ENCODE data around the gene NALCN. TPM values are rescaled to one million over a fixed set of nuclear protein-coding genes. Genes with fewer than 3 reads are reported as not detected.

Gene NALCN
- total RNA-seq, 2 experiments from 2014 or later: not detected

DNA sequence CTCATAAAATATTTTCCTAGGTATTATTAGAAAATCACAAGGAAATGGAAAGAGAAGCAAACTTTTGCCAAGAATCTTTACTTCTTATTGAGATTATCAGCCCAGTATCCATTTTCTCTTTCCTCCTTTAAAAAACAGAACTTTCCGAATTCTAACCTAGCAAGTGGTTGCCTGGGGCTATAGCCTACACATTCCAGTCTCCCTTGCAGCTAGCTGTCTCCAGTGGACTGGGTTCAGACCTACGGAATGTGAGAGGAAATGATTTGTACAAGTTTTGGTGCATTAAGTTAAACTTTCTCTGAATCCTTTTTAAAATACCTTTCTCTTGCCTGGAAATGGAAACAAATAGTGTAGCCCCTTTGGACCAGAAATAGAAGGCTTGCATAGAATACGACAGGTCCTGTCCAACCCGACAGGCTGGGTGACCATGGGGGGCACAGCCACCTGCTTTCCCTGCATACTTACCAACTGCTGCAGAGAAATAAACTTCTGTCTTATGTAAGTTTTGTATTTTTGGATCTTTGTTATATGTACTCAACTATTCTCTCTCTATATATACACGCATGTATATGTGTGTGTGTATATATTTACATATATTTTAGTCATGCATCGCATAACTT, 185.9 kb downstream of the NALCN start:
- intact Hi-C loops (cut with DNase I, micrococcal nuclease): no loop called here
- TF ChIP-seq, protein P1, sequence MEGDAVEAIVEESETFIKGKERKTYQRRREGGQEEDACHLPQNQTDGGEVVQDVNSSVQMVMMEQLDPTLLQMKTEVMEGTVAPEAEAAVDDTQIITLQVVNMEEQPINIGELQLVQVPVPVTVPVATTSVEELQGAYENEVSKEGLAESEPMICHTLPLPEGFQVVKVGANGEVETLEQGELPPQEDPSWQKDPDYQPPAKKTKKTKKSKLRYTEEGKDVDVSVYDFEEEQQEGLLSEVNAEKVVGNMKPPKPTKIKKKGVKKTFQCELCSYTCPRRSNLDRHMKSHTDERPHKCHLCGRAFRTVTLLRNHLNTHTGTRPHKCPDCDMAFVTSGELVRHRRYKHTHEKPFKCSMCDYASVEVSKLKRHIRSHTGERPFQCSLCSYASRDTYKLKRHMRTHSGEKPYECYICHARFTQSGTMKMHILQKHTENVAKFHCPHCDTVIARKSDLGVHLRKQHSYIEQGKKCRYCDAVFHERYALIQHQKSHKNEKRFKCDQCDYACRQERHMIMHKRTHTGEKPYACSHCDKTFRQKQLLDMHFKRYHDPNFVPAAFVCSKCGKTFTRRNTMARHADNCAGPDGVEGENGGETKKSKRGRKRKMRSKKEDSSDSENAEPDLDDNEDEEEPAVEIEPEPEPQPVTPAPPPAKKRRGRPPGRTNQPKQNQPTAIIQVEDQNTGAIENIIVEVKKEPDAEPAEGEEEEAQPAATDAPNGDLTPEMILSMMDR (IDR thresholded peaks at IDR 0.05): no peak
- Mint-ChIP-seq H3K27ac (no peak overlapping the region), H3K4me1 (ENCODE audit: low read depth) (no peaks in the 10 kb centered on the region), H3K9me3 (peaks cover 3% of the 10 kb centered on the region), H3K36me3 (ENCODE audit: low read depth) (no peaks in the 10 kb centered on the region), H3K4me3 (no peak overlapping the region), H3K27me3 (peaks cover 6% of the 10 kb centered on the region)
- ATAC-seq (ENCODE audit: poor library complexity): no peak
- H3K27ac ChIP-seq (ENCODE audit: low read depth in 1 of 2, low read length in 2 of 2): no peak overlapping the region
- no peaks in the 10 kb centered on the region for H3K36me3 ChIP-seq (ENCODE audit: insufficient read depth, low read length)
- peaks cover 0 to 6% of the 10 kb centered on the region in 2 experiments for H3K9me3 ChIP-seq (ENCODE audit: control insufficient read depth in 1 of 2, insufficient read depth in 1 of 2, low read length in 2 of 2)
- no peaks in the 10 kb centered on the region for H3K27me3 ChIP-seq (ENCODE audit: control insufficient read depth in 1 of 2, insufficient read depth in 2 of 2, low read length in 2 of 2)
- ChIA-PET POLR2A (no interaction called here), CTCF (no interaction called here)
- DNase-seq: no peak
- no peak overlapping the region for H3K4me3 ChIP-seq (ENCODE audit: low read length)
- no peaks in the 10 kb centered on the region for H3K4me1 ChIP-seq (ENCODE audit: insufficient read depth, low read length)

DNA sequence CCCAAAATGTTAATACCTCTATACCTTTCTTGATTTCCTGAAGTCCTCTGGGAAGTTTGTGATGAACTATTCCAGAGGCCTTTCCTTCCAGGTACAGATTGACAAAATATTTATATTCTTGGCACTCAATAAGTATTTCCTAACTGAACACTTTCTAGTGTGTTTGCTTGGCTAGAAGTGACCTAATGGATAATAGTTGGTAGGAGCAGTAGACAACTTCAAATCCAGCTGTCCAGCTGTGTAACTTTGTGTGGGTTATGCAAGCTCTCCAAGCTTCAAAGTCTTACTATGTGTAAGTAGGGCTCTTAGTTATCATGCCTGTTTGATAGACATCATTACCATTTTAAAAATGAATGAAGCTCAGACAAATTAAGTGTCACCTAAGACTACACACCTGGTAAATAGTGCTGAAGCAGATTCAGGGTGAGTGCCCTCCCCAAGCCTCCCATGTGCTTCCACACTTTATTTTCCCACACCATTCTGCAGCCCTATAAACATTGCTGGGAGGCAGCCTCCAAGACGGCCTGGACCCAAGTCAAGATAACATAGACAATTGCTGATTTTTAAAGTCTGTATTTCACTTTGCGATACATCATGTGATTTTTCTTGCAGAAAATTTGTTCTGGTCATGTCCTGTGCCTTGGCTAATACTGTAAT, 196.6 kb downstream of the NALCN start:
- CTCF ChIA-PET: no interaction called here
- ATAC-seq (ENCODE audit: poor library complexity): no peak
- TF ChIP-seq, protein P1 (IDR thresholded peaks at IDR 0.05): no peak

GRCh38 chr13:101218484-101218883, 197.8 kb downstream of the NALCN start:
- Histone ChIP-seq H3K27me3 (ENCODE audit: control insufficient read depth in 1 of 2, insufficient read depth in 2 of 2, low read length in 2 of 2) (no peaks in the 10 kb centered on the region), H3K4me3 (ENCODE audit: low read length) (no peak overlapping the region), H3K36me3 (ENCODE audit: insufficient read depth, low read length) (no peaks in the 10 kb centered on the region), H3K4me1 (ENCODE audit: insufficient read depth, low read length) (no peaks in the 10 kb centered on the region), H3K9me3 (ENCODE audit: control insufficient read depth in 1 of 2, insufficient read depth in 1 of 2, low read length in 2 of 2) (no peaks in the 10 kb centered on the region), H3K27ac (ENCODE audit: low read depth in 1 of 2, low read length in 2 of 2) (no peak overlapping the region)
- Mint-ChIP-seq H3K36me3 (ENCODE audit: low read depth) (no peaks in the 10 kb centered on the region), H3K4me1 (ENCODE audit: low read depth) (no peaks in the 10 kb centered on the region), H3K9me3 (no peaks in the 10 kb centered on the region), H3K27ac (no peak overlapping the region), H3K4me3 (no peak overlapping the region), H3K27me3 (no peaks in the 10 kb centered on the region)
- TF ChIP-seq, protein P1 (IDR thresholded peaks at IDR 0.05): no peak
- CTCF ChIA-PET: no interaction called here
- POLR2A ChIA-PET: no interaction called here
- ATAC-seq (ENCODE audit: poor library complexity) (no peak), DNase-seq (no peak)
- intact Hi-C loops (cut with DNase I, micrococcal nuclease): no loop called here

More for the DNA sequence above, 196.6 kb downstream of the NALCN start:
- Histone ChIP-seq H3K27me3 (ENCODE audit: control insufficient read depth in 1 of 2, insufficient read depth in 2 of 2, low read length in 2 of 2) (no peaks in the 10 kb centered on the region), H3K27ac (ENCODE audit: low read depth in 1 of 2, low read length in 2 of 2) (no peak overlapping the region), H3K9me3 (ENCODE audit: control insufficient read depth in 1 of 2, insufficient read depth in 1 of 2, low read length in 2 of 2) (no peaks in the 10 kb centered on the region), H3K36me3 (ENCODE audit: insufficient read depth, low read length) (no peaks in the 10 kb centered on the region), H3K4me3 (ENCODE audit: low read length) (no peak overlapping the region), H3K4me1 (ENCODE audit: insufficient read depth, low read length) (no peaks in the 10 kb centered on the region)
- DNase-seq: no peak
- Mint-ChIP-seq H3K4me3 (no peak overlapping the region), H3K9me3 (no peaks in the 10 kb centered on the region), H3K36me3 (ENCODE audit: low read depth) (no peaks in the 10 kb centered on the region), H3K4me1 (ENCODE audit: low read depth) (no peaks in the 10 kb centered on the region), H3K27ac (no peak overlapping the region), H3K27me3 (no peaks in the 10 kb centered on the region)
- POLR2A ChIA-PET: no interaction called here
- intact Hi-C loops (cut with DNase I, micrococcal nuclease): no loop called here
